ENCODE data around the gene HOXD8.
A peak's percentile ranks its signal among the peaks of the same experiment; 100 is the strongest.

The HOXD8 gene

DNA sequence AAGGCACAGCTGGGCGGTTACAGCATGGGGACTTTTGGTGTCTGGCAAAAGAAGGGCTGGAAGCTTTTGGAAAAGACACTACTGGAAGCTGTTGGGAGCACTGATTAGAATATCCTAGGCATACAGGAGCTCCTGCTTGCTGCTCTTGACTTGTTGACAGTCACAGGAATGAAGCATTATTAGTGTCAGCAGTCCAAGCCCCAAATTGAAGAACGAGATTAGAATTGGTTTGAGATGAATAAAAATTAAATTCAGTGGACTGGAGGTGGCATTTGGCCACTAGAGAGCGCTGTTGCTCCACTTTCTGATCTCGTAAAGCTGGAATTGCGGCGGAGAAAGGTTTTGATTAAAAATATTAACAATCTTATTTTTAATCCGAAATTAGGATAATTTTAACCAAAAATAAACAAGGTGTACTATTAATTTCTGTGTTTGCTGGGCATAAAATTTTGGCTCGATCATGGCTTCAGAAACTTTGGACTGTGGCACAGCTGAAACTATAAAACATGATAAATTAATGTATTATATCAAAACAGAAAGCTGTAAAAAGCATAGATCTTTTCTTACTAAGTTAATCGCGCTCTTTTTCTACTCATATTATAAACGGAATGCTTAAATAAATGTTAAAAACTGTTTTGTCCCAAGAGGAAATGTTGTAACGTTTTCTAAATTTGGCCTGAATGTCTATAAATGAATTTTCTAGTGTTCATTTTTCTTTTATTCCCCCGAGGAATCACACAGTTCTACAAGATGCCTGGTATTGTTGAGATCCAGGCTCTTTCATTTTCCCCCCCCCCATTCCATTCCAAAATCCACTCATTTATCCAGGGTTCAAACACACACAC lies 2.4 kb upstream of the HOXD8 start:
- in situ Hi-C loops (cut with HindIII; ENCODE audit: low pct_unique_long_range_greater_than_20kb, low sequenced_read_pairs): no loop called here
- TF ChIP-seq JUND (IDR thresholded peaks at IDR 0.05; ENCODE audit: low read depth): no peak
- peak; percentile 54 to 85 for DNase-seq (ENCODE audit: low read depth in 1 of 2, low spot score in 1 of 2)

- no peak for TF ChIP-seq JUND (IDR thresholded peaks at IDR 0.05; ENCODE audit: low read depth)
- no peak for DNase-seq (ENCODE audit: low read depth in 1 of 2, low spot score in 1 of 2)
- in situ Hi-C loops (cut with HindIII; ENCODE audit: low pct_unique_long_range_greater_than_20kb, low sequenced_read_pairs): no loop called here
Observed at GRCh38 chr2:176127774-176128072, 1.8 kb upstream of the HOXD8 start.

- in situ Hi-C loops (cut with HindIII; ENCODE audit: low pct_unique_long_range_greater_than_20kb, low sequenced_read_pairs): no loop called here
Observed at GRCh38 chr2:176128172-176128981, 1.1 kb upstream of the HOXD8 start.

GRCh38 chr2:176129813-176130146 lies 275 bp downstream of the HOXD8 start:
- in situ Hi-C loops (cut with HindIII; ENCODE audit: low pct_unique_long_range_greater_than_20kb, low sequenced_read_pairs): no loop called here
- TF ChIP-seq JUND (IDR thresholded peaks at IDR 0.05; ENCODE audit: low read depth): no peak
- no peak for DNase-seq (ENCODE audit: low read depth in 1 of 2, low spot score in 1 of 2)

More at GRCh38 chr2:176128172-176128981, 1.1 kb upstream of the HOXD8 start:
- DNase-seq (ENCODE audit: low read depth in 1 of 2, low spot score in 1 of 2): no peak
- no peak for TF ChIP-seq JUND (IDR thresholded peaks at IDR 0.05; ENCODE audit: low read depth)

DNA sequence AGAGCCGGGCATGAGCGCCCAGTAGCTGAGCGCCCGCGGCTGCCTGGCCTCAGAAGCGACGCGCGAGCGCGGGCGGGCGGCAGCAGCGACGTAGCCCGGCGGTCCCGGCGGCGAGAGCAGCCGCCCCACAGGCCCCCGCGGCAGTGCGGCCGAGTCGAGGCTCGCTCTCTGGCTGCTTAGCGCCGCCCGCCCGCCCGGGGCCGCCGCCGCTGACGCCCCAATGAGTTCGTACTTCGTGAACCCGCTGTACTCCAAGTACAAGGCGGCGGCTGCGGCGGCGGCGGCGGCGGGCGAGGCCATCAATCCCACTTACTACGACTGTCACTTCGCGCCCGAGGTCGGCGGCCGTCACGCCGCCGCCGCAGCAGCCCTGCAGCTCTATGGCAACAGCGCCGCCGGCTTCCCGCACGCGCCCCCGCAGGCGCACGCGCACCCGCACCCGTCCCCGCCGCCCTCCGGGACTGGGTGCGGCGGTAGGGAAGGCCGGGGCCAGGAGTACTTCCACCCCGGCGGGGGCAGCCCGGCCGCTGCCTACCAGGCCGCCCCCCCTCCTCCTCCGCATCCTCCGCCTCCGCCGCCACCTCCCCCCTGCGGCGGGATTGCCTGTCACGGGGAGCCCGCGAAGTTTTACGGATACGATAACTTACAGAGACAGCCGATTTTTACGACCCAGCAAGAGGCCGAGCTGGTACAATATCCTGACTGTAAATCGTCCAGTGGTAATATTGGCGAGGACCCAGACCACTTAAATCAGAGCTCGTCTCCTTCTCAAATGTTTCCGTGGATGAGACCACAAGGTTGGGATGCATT lies 847 bp downstream of the HOXD8 start:
- in situ Hi-C loops (cut with HindIII; ENCODE audit: low pct_unique_long_range_greater_than_20kb, low sequenced_read_pairs): no loop called here
- no peak for TF ChIP-seq JUND (IDR thresholded peaks at IDR 0.05; ENCODE audit: low read depth)
- DNase-seq (ENCODE audit: low read depth in 1 of 2, low spot score in 1 of 2): no peak

DNA sequence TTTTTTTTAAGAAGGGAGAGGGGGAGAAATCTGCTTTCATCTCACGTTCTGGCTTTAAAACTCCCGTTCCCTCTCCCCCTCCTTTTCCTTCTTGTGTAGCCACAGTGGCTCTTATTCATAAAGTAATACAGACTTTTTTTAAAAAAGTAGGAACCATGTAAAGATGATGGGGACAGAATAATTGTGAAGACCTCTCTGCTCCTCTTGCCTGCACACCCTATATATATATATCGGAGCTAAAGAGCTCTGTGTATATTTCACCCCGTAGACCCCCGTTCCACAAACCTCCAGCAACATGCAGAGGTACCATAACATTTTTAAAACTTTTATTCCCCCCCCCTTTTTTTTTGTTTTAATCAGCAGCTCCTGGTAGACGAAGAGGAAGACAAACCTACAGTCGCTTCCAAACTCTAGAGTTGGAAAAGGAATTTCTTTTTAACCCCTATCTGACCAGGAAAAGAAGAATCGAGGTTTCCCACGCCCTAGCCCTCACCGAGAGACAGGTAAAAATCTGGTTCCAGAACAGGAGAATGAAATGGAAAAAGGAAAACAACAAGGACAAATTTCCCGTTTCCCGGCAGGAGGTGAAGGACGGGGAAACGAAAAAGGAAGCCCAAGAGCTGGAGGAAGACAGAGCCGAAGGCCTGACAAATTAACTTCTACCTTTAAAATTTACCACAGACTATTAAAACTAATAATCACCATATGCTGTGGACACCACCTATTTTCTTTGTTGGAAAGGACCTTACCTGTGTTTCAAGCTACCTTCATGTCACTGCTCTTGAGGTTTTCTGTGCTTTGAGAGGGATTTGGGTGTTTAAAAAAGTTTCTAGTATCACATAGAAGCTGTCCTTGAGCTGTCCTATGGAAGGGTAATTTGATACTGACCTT lies 1.7 kb downstream of the HOXD8 start:
- in situ Hi-C loops (cut with HindIII; ENCODE audit: low pct_unique_long_range_greater_than_20kb, low sequenced_read_pairs): no loop called here
- no peak for DNase-seq (ENCODE audit: low read depth in 1 of 2, low spot score in 1 of 2)
- no peak for TF ChIP-seq JUND (IDR thresholded peaks at IDR 0.05; ENCODE audit: low read depth)

GRCh38 chr2:176131848-176132158 lies 2.3 kb downstream of the HOXD8 start:
- no peak for TF ChIP-seq JUND (IDR thresholded peaks at IDR 0.05; ENCODE audit: low read depth)
- in situ Hi-C loops (cut with HindIII; ENCODE audit: low pct_unique_long_range_greater_than_20kb, low sequenced_read_pairs): no loop called here
- no peak for DNase-seq (ENCODE audit: low read depth in 1 of 2, low spot score in 1 of 2)

GRCh38 chr2:176132205-176133171 lies 3.0 kb downstream of the HOXD8 start:
- no peak for TF ChIP-seq JUND (IDR thresholded peaks at IDR 0.05; ENCODE audit: low read depth)
- in situ Hi-C loops (cut with HindIII; ENCODE audit: low pct_unique_long_range_greater_than_20kb, low sequenced_read_pairs): no loop called here
- no peak for DNase-seq (ENCODE audit: low read depth in 1 of 2, low spot score in 1 of 2)

DNA sequence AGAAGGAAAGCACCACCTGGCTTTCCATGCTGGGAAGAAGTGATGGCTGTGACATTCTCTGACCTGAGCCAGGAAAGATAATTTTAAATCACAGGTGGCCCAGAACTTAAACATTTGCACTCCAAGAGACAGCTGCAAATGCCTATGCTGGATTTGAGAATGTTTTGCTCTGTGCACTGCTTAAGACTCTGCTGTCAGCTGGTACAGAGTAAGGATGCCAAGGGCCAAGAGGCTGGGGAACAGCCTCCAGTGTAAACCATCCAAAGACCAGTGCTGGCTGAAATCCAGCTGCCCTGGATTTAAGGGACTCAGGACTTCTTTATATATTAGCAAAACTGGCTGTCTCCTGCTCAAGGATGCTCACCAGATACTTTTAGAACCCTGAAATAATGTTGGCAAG lies 3.9 kb downstream of the HOXD8 start:
- no peak for DNase-seq (ENCODE audit: low read depth in 1 of 2, low spot score in 1 of 2)
- in situ Hi-C loops (cut with HindIII; ENCODE audit: low pct_unique_long_range_greater_than_20kb, low sequenced_read_pairs): no loop called here
- TF ChIP-seq JUND (IDR thresholded peaks at IDR 0.05; ENCODE audit: low read depth): no peak

DNA sequence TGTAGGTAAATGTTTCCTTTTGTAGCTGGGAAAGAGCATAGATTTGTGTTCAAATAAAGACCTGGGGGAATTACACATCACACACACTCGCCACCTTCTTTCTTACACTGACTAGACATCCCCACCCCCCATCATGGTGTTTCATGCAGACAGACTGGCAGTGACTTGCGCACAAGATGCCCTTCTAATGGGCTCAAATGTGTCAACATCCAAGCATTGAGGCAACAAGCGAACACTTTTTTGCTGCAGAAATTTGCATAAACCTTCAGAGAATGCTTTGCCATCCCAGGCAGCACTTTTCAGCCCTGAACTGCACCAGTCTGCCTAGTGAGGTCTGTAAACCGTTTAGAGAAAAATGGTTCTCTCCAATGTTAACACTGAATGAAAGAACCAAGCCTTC lies 4.5 kb downstream of the HOXD8 start:
- in situ Hi-C loops (cut with HindIII; ENCODE audit: low pct_unique_long_range_greater_than_20kb, low sequenced_read_pairs): no loop called here
- no peak for TF ChIP-seq JUND (IDR thresholded peaks at IDR 0.05; ENCODE audit: low read depth)
- DNase-seq (ENCODE audit: low read depth in 1 of 2, low spot score in 1 of 2): no peak

- in situ Hi-C loops (cut with HindIII; ENCODE audit: low pct_unique_long_range_greater_than_20kb, low sequenced_read_pairs): no loop called here
- DNase-seq (ENCODE audit: low read depth in 1 of 2, low spot score in 1 of 2): peak in 1 of 2 experiments; percentile 20
- TF ChIP-seq JUND (IDR thresholded peaks at IDR 0.05; ENCODE audit: low read depth): no peak
Observed at GRCh38 chr2:176135035-176135440, 5.5 kb downstream of the HOXD8 start.

Measured in T47D (cell line).